ENCODE data around the gene ADAMTS13. TPM values are rescaled to one million over a fixed set of nuclear protein-coding genes. Genes with fewer than 3 reads are reported as not detected.

ADAMTS13 gene
- total RNA-seq, 1 donor from 2014 or later = 2.4 TPM

DNA sequence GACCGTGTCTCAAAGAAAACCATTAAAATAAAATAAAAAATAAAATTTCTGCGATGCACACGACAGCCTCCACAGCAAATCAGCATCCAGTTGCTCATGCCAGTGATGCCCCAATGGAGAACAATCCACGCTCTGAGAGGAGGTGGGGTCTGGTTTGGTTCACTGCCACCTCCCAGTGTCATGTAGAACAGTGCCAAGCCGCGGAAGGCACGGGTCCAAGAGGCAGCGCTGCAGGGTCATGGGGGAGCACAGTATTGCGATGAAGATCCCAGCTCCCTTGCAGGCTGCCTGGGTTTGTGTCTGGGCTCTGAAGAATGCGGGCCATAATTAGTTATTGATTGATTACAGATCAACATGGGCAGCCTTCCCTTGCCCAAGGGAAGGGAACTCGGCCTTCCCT, 31.5 kb downstream of the ADAMTS13 start:
- Histone ChIP-seq H2AFZ (replicated peaks) (no peak overlapping the region), H4K20me1 (ENCODE audit: low read depth) (no peaks in the 10 kb centered on the region), H3K9ac (no peak overlapping the region), H3K9me3 (ENCODE audit: low read depth) (no peaks in the 10 kb centered on the region), H3K4me3 (no peak overlapping the region), H3F3A (ENCODE audit: low read depth) (no peaks in the 10 kb centered on the region), H3K4me2 (no peak overlapping the region), H3K27ac (no peak overlapping the region), H3K4me1 (no peaks in the 10 kb centered on the region), H3K27me3 (peaks cover 2% of the 10 kb centered on the region), H3K36me3 (no peaks in the 10 kb centered on the region), H3K79me2 (ENCODE audit: low read depth) (no peaks in the 10 kb centered on the region)
- no peak overlapping the region for H3K27ac Mint-ChIP-seq
- H3K9me3 Mint-ChIP-seq = no peaks in the 10 kb centered on the region
- peaks cover 2% of the 10 kb centered on the region for H3K27me3 Mint-ChIP-seq (ENCODE audit: insufficient read depth, low read depth)
- no peak for DNase-seq (ENCODE audit: low spot score)
- no peak overlapping the region for H3K4me3 Mint-ChIP-seq
- H3K36me3 Mint-ChIP-seq = no peaks in the 10 kb centered on the region
- TF ChIP-seq, protein P1, sequence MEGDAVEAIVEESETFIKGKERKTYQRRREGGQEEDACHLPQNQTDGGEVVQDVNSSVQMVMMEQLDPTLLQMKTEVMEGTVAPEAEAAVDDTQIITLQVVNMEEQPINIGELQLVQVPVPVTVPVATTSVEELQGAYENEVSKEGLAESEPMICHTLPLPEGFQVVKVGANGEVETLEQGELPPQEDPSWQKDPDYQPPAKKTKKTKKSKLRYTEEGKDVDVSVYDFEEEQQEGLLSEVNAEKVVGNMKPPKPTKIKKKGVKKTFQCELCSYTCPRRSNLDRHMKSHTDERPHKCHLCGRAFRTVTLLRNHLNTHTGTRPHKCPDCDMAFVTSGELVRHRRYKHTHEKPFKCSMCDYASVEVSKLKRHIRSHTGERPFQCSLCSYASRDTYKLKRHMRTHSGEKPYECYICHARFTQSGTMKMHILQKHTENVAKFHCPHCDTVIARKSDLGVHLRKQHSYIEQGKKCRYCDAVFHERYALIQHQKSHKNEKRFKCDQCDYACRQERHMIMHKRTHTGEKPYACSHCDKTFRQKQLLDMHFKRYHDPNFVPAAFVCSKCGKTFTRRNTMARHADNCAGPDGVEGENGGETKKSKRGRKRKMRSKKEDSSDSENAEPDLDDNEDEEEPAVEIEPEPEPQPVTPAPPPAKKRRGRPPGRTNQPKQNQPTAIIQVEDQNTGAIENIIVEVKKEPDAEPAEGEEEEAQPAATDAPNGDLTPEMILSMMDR (IDR thresholded peaks at IDR 0.05) = no peak
- TF ChIP-seq EZH2phosphoT487 (IDR thresholded peaks at IDR 0.05) (no peak), EZH2 (IDR thresholded peaks at IDR 0.05) (no peak)
- no peaks in the 10 kb centered on the region for H3K4me1 Mint-ChIP-seq

DNA sequence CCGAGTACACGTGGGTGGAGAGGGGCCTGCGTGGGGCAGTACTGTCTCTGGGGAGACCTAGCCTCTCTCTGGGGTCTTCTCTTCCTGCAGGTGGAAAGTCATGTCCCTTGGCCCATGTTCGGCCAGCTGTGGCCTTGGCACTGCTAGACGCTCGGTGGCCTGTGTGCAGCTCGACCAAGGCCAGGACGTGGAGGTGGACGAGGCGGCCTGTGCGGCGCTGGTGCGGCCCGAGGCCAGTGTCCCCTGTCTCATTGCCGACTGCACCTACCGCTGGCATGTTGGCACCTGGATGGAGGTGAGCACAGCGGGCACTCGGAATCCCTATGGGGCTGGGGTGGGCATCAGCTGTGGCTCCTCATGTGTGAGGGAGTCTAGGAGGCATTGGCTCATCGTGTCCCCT, 32.2 kb downstream of the ADAMTS13 start:
- H3K4me3 ChIP-seq = no peak overlapping the region
- H3K4me2 ChIP-seq = no peak overlapping the region
- peaks cover 5% of the 10 kb centered on the region for H3F3A ChIP-seq (ENCODE audit: low read depth)
- H3K27ac ChIP-seq = no peak overlapping the region
- no peaks in the 10 kb centered on the region for H3K36me3 ChIP-seq
- H3K9me3 Mint-ChIP-seq = no peaks in the 10 kb centered on the region
- H3K4me1 ChIP-seq = peaks cover 5% of the 10 kb centered on the region
- H3K79me2 ChIP-seq (ENCODE audit: low read depth) = no peaks in the 10 kb centered on the region
- no peak overlapping the region for H3K9ac ChIP-seq
- H3K27me3 ChIP-seq = peaks cover 5% of the 10 kb centered on the region
- no peak overlapping the region for H2AFZ ChIP-seq (replicated peaks)
- H4K20me1 ChIP-seq (ENCODE audit: low read depth) = no peaks in the 10 kb centered on the region
- H3K4me1 Mint-ChIP-seq = peaks cover 2% of the 10 kb centered on the region
- H3K36me3 Mint-ChIP-seq = no peaks in the 10 kb centered on the region
- TF ChIP-seq EZH2phosphoT487 (IDR thresholded peaks at IDR 0.05) (no peak), EZH2 (IDR thresholded peaks at IDR 0.05) (no peak)
- TF ChIP-seq, protein P1 (IDR thresholded peaks at IDR 0.05) = no peak
- H3K27ac Mint-ChIP-seq = peak overlapping the region; percentile 76
- H3K27me3 Mint-ChIP-seq (ENCODE audit: insufficient read depth, low read depth) = peaks cover 2% of the 10 kb centered on the region
- no peak for DNase-seq (ENCODE audit: low spot score)
- H3K9me3 ChIP-seq (ENCODE audit: low read depth) = no peaks in the 10 kb centered on the region
- H3K4me3 Mint-ChIP-seq = no peak overlapping the region

DNA sequence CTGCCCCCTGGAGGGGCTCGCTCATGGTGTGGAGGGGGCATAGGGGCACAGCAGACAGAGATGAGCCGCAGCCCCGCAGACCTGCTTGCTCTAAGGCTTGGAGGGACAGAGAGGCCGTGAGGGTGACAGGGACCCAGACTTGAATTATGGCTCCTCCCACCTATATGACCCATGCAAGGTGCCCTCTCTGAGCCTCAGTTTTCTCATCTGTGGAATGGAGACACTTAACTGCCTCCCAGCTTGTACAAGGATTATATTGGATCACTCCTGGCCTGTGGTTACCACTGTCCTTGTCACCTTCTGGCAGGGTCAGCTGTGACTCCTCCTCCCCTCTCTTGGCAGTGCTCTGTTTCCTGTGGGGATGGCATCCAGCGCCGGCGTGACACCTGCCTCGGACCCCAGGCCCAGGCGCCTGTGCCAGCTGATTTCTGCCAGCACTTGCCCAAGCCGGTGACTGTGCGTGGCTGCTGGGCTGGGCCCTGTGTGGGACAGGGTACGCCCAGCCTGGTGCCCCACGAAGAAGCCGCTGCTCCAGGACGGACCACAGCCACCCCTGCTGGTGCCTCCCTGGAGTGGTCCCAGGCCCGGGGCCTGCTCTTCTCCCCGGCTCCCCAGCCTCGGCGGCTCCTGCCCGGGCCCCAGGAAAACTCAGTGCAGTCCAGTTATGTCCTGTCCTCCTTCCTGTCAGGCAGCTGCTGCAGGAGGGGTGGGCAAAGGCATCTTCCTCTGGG, 32.9 kb downstream of the ADAMTS13 start:
- no peak overlapping the region for H2AFZ ChIP-seq (replicated peaks)
- no peak for DNase-seq (ENCODE audit: low spot score)
- TF ChIP-seq EZH2 (IDR thresholded peaks at IDR 0.05) = no peak
- no peak for TF ChIP-seq EZH2phosphoT487 (IDR thresholded peaks at IDR 0.05)
- TF ChIP-seq, protein P1 (IDR thresholded peaks at IDR 0.05) = no peak
- peaks cover 5% of the 10 kb centered on the region for H3K4me1 ChIP-seq
- Mint-ChIP-seq H3K27ac (no peak overlapping the region), H3K4me3 (no peak overlapping the region), H3K9me3 (no peaks in the 10 kb centered on the region), H3K4me1 (peaks cover 2% of the 10 kb centered on the region), H3K36me3 (no peaks in the 10 kb centered on the region), H3K27me3 (ENCODE audit: insufficient read depth, low read depth) (peaks cover 2% of the 10 kb centered on the region)
- H4K20me1 ChIP-seq (ENCODE audit: low read depth) = no peaks in the 10 kb centered on the region
- H3K9me3 ChIP-seq (ENCODE audit: low read depth) = no peaks in the 10 kb centered on the region
- H3K27me3 ChIP-seq = peaks cover 5% of the 10 kb centered on the region
- H3K4me3 ChIP-seq = no peak overlapping the region
- no peak overlapping the region for H3K9ac ChIP-seq
- H3K4me2 ChIP-seq = no peak overlapping the region
- H3F3A ChIP-seq (ENCODE audit: low read depth) = peaks cover 6% of the 10 kb centered on the region
- H3K79me2 ChIP-seq (ENCODE audit: low read depth) = no peaks in the 10 kb centered on the region
- no peaks in the 10 kb centered on the region for H3K36me3 ChIP-seq
- H3K27ac ChIP-seq = no peak overlapping the region
